MM.1S (cell line): Measurements from ENCODE around the gene ENPP1.

Source experiments
- DNase-seq: peaks from one replicate; pipeline ENCODE4 v3.0.0-alpha.2; 2015
- H2AFZ ChIP-seq: fragments of 300-600 bp; sonication (generic); 2 replicates; pipeline ENCODE4 v1.6.0; 2016; ENCODE audit warnings: antibody characterized with exemption, low read length
- H3F3A ChIP-seq: fragments of 300-600 bp; sonication (generic); 2 replicates; pipeline ENCODE4 v1.6.1; 2016; ENCODE audit warnings: mild to moderate bottlenecking, antibody characterized with exemption, low read length, moderate library complexity, mixed read lengths; ENCODE audit not compliant: insufficient read depth
- H3K27ac ChIP-seq: fragments of 300-600 bp; sonication (generic); 2 replicates; pipeline ENCODE4 v1.5.1; 2016; ENCODE audit warnings: mild to moderate bottlenecking, low read length
- H3K27me3 ChIP-seq: fragments of 300-600 bp; sonication (generic); replicated peaks from 2 replicates; pipeline ENCODE4 v1.6.0; 2016; ENCODE audit warnings: low read length; ENCODE audit not compliant: insufficient read depth
- H3K36me3 ChIP-seq: fragments of 300-600 bp; sonication (generic); replicated peaks from 2 replicates; pipeline ENCODE4 v1.6.1; 2016; ENCODE audit warnings: mild to moderate bottlenecking, low read length, mixed read lengths; ENCODE audit not compliant: insufficient read depth
- H3K4me1 ChIP-seq: fragments of 300-600 bp; sonication (generic); 2 replicates; pipeline ENCODE4 v1.6.1; 2016; ENCODE audit warnings: low read length, mixed read lengths
- H3K4me2 ChIP-seq: fragments of 300-600 bp; sonication (generic); 2 replicates; pipeline ENCODE4 v1.6.0; 2016; ENCODE audit warnings: low read depth, low read length
- H3K4me3 ChIP-seq: fragments of 300-600 bp; sonication (generic); 2 replicates; pipeline ENCODE4 v1.5.1; 2016; ENCODE audit warnings: low read length, mixed read lengths
- H3K79me2 ChIP-seq: fragments of 300-600 bp; sonication (generic); 2 replicates; pipeline ENCODE4 v1.6.1; 2016; ENCODE audit warnings: mixed run types, low read length, mixed read lengths
- H3K9ac ChIP-seq: fragments of 300-600 bp; sonication (generic); 2 replicates; pipeline ENCODE4 v1.6.1; 2016; ENCODE audit warnings: low read length, mixed read lengths
- H3K9me2 ChIP-seq: fragments of 300-600 bp; sonication (generic); replicated peaks from 2 replicates; pipeline ENCODE4 v1.6.1; 2016; ENCODE audit warnings: mild to moderate bottlenecking, low read length, mixed read lengths; ENCODE audit not compliant: insufficient read depth
- H3K9me3 ChIP-seq: fragments of 300-600 bp; sonication (generic); replicated peaks from 2 replicates; pipeline ENCODE4 v1.6.1; 2016; ENCODE audit warnings: mild to moderate bottlenecking, low read length, mixed read lengths; ENCODE audit not compliant: insufficient read depth
- H4K20me1 ChIP-seq: fragments of 300-600 bp; sonication (generic); 2 replicates; pipeline ENCODE4 v1.6.1; 2016; ENCODE audit warnings: mild to moderate bottlenecking, low read length, moderate library complexity, mixed read lengths; ENCODE audit not compliant: insufficient read depth
- EZH2 ChIP-seq: fragments of 300-600 bp; sonication (generic); optimal IDR thresholded peaks from 2 replicates; pipeline ENCODE3; 2017; ENCODE audit warnings: low read depth, mild to moderate bottlenecking, antibody characterized with exemption, low read length, mixed read lengths
- EZH2phosphoT487 ChIP-seq: fragments of 300-600 bp; sonication (generic); IDR thresholded peaks from 2 replicates; pipeline ENCODE4 v1.6.1; 2018; ENCODE audit warnings: antibody characterized with exemption, low read length
- TF ChIP-seq, protein P1 (sequence below): fragments of 300-600 bp; sonication (generic); IDR thresholded peaks from 2 replicates; pipeline ENCODE4 v1.5.1; 2016; ENCODE audit warnings: antibody characterized with exemption, low read length, mixed read lengths

ENPP1 gene

GRCh38 chr6:131765081-131765803, 42.6 kb upstream of the ENPP1 start:
- Histone ChIP-seq H2AFZ (no peak overlapping the region), H3K4me3 (no peak overlapping the region), H3K36me3 (no peaks in the 10 kb centered on the region), H3K9me2 (no peaks in the 10 kb centered on the region), H3K27ac (no peak overlapping the region), H4K20me1 (no peaks in the 10 kb centered on the region), H3K9ac (no peak overlapping the region), H3K79me2 (no peaks in the 10 kb centered on the region), H3K4me2 (no peak overlapping the region), H3F3A (no peaks in the 10 kb centered on the region), H3K9me3 (no peaks in the 10 kb centered on the region), H3K27me3 (no peaks in the 10 kb centered on the region), H3K4me1 (no peaks in the 10 kb centered on the region)
- TF ChIP-seq EZH2 (no peak), EZH2phosphoT487 (no peak)
- TF ChIP-seq, protein P1, sequence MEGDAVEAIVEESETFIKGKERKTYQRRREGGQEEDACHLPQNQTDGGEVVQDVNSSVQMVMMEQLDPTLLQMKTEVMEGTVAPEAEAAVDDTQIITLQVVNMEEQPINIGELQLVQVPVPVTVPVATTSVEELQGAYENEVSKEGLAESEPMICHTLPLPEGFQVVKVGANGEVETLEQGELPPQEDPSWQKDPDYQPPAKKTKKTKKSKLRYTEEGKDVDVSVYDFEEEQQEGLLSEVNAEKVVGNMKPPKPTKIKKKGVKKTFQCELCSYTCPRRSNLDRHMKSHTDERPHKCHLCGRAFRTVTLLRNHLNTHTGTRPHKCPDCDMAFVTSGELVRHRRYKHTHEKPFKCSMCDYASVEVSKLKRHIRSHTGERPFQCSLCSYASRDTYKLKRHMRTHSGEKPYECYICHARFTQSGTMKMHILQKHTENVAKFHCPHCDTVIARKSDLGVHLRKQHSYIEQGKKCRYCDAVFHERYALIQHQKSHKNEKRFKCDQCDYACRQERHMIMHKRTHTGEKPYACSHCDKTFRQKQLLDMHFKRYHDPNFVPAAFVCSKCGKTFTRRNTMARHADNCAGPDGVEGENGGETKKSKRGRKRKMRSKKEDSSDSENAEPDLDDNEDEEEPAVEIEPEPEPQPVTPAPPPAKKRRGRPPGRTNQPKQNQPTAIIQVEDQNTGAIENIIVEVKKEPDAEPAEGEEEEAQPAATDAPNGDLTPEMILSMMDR = no peak
- no peak for DNase-seq

GRCh38 chr6:131765804-131766135, 42.0 kb upstream of the ENPP1 start:
- Histone ChIP-seq H3K4me1 (no peaks in the 10 kb centered on the region), H3K79me2 (no peaks in the 10 kb centered on the region), H3F3A (no peaks in the 10 kb centered on the region), H3K9ac (no peak overlapping the region), H3K4me2 (no peak overlapping the region), H2AFZ (no peak overlapping the region), H3K27me3 (no peaks in the 10 kb centered on the region), H4K20me1 (no peaks in the 10 kb centered on the region), H3K9me2 (no peaks in the 10 kb centered on the region), H3K36me3 (no peaks in the 10 kb centered on the region), H3K27ac (no peak overlapping the region), H3K9me3 (no peaks in the 10 kb centered on the region), H3K4me3 (no peak overlapping the region)
- TF ChIP-seq, protein P1 = no peak
- TF ChIP-seq EZH2phosphoT487 (no peak), EZH2 (no peak)
- DNase-seq = no peak

GRCh38 chr6:131766631-131767030, 41.2 kb upstream of the ENPP1 start:
- Histone ChIP-seq H3K27me3 (no peaks in the 10 kb centered on the region), H3F3A (no peaks in the 10 kb centered on the region), H3K9ac (no peak overlapping the region), H3K79me2 (no peaks in the 10 kb centered on the region), H3K4me2 (no peak overlapping the region), H4K20me1 (no peaks in the 10 kb centered on the region), H3K9me3 (no peaks in the 10 kb centered on the region), H2AFZ (no peak overlapping the region), H3K4me1 (no peaks in the 10 kb centered on the region), H3K36me3 (no peaks in the 10 kb centered on the region), H3K4me3 (no peak overlapping the region), H3K9me2 (no peaks in the 10 kb centered on the region), H3K27ac (no peak overlapping the region)
- no peak for DNase-seq
- TF ChIP-seq, protein P1 = no peak
